ENCODE results near the gene LAMTOR1.

LAMTOR1 gene

DNA sequence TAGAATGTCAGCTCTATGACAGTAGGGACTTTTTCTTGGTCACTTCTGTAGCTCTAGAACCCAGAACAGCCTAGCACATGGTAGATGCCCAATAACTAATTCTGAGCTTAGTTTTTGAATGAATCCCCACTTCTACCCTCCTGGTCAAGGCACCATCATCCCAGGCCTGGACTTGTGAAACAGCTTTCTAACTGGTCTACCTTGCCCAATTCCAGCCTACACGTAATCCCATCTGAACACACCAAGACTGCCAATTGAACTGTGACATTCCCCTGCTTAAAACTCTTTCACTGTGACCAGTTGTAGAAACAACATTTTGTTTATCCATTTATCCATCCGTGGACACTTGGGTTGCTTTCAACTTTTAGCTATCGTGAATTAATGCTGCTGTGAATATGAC, 26.3 kb upstream of the LAMTOR1 start:
- DNase-seq (ENCODE audit: low read depth in 2 of 2) = no peak
- no peak overlapping the region for H3K4me3 ChIP-seq (replicated peaks in 1 of 2; ENCODE audit: low read depth in 2 of 2, low read length in 2 of 2)
- TF ChIP-seq, protein P1, sequence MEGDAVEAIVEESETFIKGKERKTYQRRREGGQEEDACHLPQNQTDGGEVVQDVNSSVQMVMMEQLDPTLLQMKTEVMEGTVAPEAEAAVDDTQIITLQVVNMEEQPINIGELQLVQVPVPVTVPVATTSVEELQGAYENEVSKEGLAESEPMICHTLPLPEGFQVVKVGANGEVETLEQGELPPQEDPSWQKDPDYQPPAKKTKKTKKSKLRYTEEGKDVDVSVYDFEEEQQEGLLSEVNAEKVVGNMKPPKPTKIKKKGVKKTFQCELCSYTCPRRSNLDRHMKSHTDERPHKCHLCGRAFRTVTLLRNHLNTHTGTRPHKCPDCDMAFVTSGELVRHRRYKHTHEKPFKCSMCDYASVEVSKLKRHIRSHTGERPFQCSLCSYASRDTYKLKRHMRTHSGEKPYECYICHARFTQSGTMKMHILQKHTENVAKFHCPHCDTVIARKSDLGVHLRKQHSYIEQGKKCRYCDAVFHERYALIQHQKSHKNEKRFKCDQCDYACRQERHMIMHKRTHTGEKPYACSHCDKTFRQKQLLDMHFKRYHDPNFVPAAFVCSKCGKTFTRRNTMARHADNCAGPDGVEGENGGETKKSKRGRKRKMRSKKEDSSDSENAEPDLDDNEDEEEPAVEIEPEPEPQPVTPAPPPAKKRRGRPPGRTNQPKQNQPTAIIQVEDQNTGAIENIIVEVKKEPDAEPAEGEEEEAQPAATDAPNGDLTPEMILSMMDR (IDR thresholded peaks at IDR 0.05; ENCODE audit: low read depth, low read length) = no peak

GRCh38 chr11:72127923-72128322, 24.8 kb upstream of the LAMTOR1 start:
- TF ChIP-seq, protein P1 (IDR thresholded peaks at IDR 0.05; ENCODE audit: low read depth, low read length) = no peak
- no peak for DNase-seq (ENCODE audit: low read depth in 2 of 2)
- no peak overlapping the region for H3K4me3 ChIP-seq (replicated peaks in 1 of 2; ENCODE audit: low read depth in 2 of 2, low read length in 2 of 2)

GRCh38 chr11:72125956-72126355, 22.9 kb upstream of the LAMTOR1 start:
- TF ChIP-seq, protein P1 (IDR thresholded peaks at IDR 0.05; ENCODE audit: low read depth, low read length) = no peak
- no peak overlapping the region for H3K4me3 ChIP-seq (replicated peaks in 1 of 2; ENCODE audit: low read depth in 2 of 2, low read length in 2 of 2)
- no peak for DNase-seq (ENCODE audit: low read depth in 2 of 2)

DNA sequence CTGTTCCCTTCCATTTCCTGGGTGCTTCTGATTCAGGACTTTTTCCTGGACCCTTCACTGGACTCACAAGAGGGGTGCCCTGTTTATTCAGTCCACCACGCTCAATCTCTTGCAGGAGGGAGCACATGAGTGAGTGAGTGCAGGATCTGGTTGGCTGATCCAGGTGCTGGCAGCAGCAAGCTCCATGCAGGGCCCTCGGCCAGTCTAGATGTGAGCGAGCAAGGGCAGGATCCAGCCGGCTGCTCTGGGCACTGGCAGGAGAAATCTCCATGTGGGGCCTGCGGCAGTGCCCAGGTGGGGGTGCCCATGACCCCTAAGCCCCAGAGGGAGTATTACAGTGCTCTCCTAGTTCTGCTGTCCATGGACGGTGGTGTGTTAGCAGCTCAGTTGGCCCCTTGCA, 20.9 kb upstream of the LAMTOR1 start:
- DNase-seq (ENCODE audit: low read depth in 2 of 2) = no peak
- TF ChIP-seq, protein P1 (IDR thresholded peaks at IDR 0.05; ENCODE audit: low read depth, low read length) = no peak

DNA sequence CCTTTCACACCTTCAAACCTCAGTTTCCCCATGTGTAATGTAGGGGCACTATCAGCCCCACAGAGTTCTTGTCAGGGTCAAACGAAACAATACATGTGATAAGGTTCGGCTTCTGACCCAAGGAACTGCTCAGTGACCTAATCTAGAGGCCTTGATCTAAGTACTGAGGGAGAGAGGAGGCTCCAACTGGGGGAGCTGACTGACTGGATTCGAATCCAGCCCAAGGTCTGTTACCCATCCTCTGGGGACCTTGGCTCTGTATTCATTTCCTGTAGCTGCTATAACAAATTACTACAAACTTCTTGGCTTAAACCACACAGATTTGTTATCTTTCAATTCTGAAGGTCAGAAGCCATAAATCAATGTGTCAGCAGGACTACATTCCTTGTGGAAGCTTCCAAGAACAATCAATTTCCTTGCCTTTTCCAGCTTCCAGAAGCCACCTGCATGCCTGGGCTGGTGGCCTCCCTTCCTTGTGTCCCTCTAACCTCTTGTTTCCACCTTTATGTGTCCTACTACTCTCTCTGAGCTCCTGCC, 20.1 kb upstream of the LAMTOR1 start:
- TF ChIP-seq, protein P1 (IDR thresholded peaks at IDR 0.05; ENCODE audit: low read depth, low read length) = no peak
- DNase-seq (ENCODE audit: low read depth in 2 of 2) = no peak
- H3K4me3 ChIP-seq (replicated peaks in 1 of 2; ENCODE audit: low read depth in 2 of 2, low read length in 2 of 2) = no peak overlapping the region

More for the DNA sequence above, 20.9 kb upstream of the LAMTOR1 start:
- H3K4me3 ChIP-seq (replicated peaks in 1 of 2; ENCODE audit: low read depth in 2 of 2, low read length in 2 of 2) = no peak overlapping the region

DNA sequence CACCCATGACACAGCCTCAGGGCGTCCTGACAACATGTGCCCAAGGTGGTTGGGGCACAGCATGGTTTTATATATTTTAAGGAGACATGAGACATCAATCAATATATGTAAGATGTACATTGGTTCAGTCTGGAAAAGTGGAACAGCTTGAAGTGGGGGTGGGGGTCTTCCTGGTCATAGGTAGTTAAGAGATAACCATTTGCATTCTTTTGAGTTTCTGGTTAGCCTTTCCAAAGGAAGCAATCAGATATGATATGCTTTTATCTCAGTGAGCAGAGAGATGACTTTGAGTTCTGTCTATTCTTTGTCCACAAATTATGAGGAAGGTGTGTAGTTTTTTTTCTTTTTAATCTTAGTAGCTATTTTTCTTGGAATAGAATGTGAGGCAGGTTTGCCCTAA, 19.5 kb upstream of the LAMTOR1 start:
- TF ChIP-seq, protein P1 (IDR thresholded peaks at IDR 0.05; ENCODE audit: low read depth, low read length) = no peak

DNA sequence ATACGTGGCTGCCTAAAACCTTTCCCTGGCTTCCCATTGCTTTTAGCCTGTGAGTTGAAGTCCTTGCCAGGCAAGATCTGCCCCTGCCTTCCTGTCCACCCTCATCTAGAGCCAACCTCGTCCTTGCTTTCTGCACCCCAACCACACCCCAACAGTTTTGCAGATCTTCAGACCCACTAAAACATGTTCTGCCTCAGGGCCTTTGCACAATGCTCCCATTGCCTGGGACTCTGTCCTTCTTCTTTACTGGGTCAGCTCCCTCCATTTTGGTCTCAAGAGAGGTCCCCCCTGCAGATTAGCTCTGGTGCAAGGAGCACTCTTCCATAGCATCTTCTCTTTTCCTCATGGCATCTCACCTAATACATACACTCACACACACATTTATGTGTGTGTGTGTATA, 17.8 kb upstream of the LAMTOR1 start:
- TF ChIP-seq, protein P1 (IDR thresholded peaks at IDR 0.05; ENCODE audit: low read depth, low read length) = no peak

More for the DNA sequence above, 19.5 kb upstream of the LAMTOR1 start:
- H3K4me3 ChIP-seq (replicated peaks in 1 of 2; ENCODE audit: low read depth in 2 of 2, low read length in 2 of 2) = no peak overlapping the region
- DNase-seq (ENCODE audit: low read depth in 2 of 2) = no peak

More for the DNA sequence above, 17.8 kb upstream of the LAMTOR1 start:
- no peak for DNase-seq (ENCODE audit: low read depth in 2 of 2)
- no peak overlapping the region for H3K4me3 ChIP-seq (replicated peaks in 1 of 2; ENCODE audit: low read depth in 2 of 2, low read length in 2 of 2)
